GM18951 (cell line): ENCODE results near the gene SH2D3C.

Experiments
- POLR2A ChIP-seq: IDR thresholded peaks from 4 replicates; pipeline ENCODE4 v1.6.1; 2011; ENCODE audit warnings: mild to moderate bottlenecking; ENCODE audit not compliant: insufficient read length, insufficient read depth; ENCODE audit errors: extremely low read depth
- in situ Hi-C: fragments of 300-500 bp; cut with MboI; formaldehyde crosslinking; loops from one replicate; pipeline ENCODE4 v1.12.0; 2022; ENCODE audit warnings: low sequenced_read_pairs, mixed read lengths, inconsistent platforms; ENCODE audit not compliant: unreplicated experiment

Gene SH2D3C

GRCh38 chr9:127689329-127690000 lies 89.0 kb downstream of the SH2D3C start:
- no peak for TF ChIP-seq POLR2A
- in situ Hi-C loops = no loop called here
